Stimulated activated CD4-positive, alpha-beta T cell treated with anti-CD3 and anti-CD28 coated beads, Interleukin-4, amount 100 ng/mL, for 1 hour (primary cell): Measurements from ENCODE around the gene UMOD.
"Not testable (repeated sequence)": the region's sequence is repeated elsewhere in the genome, so short reads cannot be mapped to it uniquely, and the experiment has no call there.

ENCODE experiments used
- DNase-seq: peaks from one replicate; pipeline ENCODE4 v3.0.0-alpha.2; 2020

UMOD gene

GRCh38 chr16:20320178-20320577 is 32.3 kb downstream of the UMOD start:
- DNase-seq, result no peak

DNA sequence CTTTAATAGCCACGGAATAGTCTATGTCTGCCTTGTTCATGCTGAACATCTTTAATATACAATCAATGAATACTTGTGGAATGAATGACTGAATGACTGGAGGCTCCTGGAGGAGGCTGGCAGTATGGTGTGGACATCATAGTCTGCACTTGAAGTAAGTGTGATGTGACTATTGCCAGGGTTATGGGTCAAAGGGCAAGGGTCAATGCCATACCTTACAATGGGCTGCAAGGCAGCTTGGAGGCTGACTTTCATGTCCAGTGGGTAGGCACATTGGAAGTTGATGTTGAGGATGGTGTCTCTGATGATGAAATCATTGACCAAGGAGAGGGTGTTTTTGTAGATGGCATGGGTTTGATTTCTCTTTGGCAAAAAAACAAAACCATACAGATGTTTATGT is 33.1 kb downstream of the UMOD start:
- no peak for DNase-seq

DNA sequence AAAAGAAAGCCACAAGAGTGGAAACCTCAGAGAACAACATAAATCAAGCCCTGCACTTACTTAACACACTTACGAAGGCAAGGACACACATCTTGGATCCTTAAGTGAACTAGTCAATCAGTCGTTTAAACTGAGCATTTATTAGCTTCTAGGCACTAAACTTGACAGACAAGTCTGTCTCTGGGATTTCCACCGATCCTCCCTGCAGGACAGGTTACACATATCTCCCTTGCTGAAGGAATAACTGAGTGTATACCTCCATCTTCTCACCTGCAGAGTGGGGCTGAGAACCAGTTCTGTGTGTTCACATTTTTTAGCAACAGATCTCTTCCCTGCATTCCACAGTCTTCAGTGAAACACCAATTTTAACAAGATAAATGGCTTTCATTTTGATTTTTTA is 34.1 kb downstream of the UMOD start:
- no peak for DNase-seq

DNA sequence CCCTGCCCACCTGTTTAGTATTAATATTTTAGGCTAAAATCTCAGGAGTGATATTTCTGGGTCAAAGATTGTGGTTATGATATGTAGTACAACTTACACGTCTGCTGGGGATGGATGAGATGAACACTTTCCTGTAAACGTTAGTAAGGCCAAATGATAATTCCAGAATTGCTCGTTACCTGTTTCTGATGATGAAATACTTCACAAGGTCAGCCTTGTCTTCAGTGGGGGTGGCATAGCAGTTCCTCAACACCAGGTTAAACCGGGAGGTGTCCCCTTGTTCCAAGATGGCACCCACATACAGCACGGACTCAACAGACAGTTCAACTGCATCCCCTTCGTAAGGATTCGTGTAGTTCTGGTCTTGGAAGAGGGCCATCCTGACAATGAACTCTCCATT is 34.5 kb downstream of the UMOD start:
- DNase-seq, result no peak

DNA sequence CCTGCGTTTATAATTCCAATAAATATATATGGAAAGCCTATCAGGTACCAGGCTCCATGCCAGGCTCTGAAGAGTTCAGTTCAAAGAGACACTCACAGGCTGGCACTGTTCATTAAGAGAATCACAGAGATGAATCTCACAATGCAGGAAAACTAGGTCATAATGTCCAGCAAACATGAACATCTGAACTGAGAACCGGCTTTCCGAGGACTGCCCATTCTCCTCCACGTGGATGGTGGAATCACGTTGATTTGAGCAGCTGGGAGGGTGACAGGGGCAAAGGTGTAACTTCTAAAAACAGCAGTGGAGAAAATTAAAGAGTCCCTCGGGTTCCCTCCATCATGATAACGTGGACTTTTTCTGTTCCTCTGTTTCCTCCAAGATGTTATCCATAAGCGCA is 35.4 kb downstream of the UMOD start:
- no peak for DNase-seq

DNA sequence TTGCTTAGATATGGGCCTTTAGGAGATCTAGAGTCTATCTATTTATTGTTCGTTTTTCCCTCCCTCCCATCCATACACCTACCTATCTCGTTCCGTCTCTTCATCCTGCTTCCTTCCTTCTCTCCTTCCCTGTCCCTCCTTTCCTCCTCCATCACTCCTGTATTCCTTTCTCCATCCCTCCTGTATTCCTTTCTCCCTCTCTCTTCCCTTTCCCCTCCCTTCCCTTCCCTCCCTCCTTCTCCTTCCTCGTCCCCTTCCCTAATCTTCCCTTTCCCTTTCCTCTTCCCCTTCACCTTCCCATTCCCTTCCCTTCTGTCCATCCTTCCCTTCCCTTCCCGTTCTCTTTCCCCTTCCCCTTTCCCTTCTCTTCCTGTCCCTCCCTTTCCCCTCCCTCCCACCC is 35.8 kb downstream of the UMOD start:
- DNase-seq, result no peak

GRCh38 chr16:20315764-20316163 is 36.8 kb downstream of the UMOD start:
- no peak for DNase-seq

DNA sequence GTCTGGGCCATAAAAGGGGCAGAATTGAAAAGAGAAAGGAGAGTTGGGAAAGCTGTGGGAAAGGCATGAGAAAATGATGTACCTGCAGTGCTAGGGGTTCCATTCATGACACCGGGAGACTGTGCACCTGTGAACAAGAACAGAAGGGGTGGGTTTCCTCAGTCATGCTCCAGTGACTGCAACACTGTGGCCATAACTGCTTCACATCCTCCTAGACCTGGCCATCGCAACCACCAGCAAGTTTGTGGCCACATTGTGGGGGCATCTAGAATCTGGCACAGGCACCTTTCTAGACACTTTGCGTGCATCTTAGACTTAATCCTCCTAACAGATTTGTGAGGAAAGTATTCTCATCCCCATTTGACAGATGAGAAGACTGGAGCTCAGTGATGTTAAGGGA is 37.9 kb downstream of the UMOD start:
- DNase-seq, result no peak

DNA sequence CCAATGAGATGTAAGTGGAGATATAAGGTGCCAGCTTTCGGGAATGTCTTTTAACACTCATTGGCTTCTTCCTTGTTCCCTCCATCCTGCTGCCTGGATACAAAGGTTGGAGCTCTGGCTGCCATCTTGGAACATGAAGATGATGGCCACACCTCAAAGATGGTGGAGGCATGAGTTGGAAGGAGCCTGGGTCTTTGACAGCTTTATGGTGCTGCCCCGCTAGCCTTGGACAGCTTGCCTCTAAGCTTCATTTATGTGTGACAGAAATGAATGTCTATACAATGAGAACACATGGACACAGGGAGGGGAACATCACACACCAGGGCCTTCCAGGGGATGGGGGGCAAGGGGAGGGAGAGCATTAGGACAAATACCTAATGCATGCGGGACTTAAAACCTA is 38.8 kb downstream of the UMOD start:
- no peak for DNase-seq

- not testable (repeated sequence) for DNase-seq
Observed at GRCh38 chr16:20312536-20313095, 39.9 kb downstream of the UMOD start.

DNA sequence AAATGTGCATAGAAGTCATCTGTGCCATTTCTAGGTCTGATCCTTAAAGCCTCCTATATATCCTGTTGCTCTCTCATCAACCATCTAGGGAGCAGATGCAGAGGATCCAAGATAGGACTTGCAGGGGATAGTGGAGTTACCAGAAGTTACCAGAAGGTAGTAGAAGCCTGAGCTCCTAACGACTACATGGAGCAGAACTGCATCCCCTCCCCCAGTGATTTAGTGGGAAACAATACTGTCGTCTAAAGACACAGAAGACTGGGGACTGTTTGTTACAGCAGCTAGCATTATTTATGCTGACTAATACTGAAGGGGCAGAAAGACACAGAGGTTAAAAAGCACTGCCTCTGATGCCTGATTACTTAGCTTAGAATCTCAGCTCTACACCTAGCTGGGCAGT is 41.0 kb downstream of the UMOD start:
- no peak for DNase-seq

DNA sequence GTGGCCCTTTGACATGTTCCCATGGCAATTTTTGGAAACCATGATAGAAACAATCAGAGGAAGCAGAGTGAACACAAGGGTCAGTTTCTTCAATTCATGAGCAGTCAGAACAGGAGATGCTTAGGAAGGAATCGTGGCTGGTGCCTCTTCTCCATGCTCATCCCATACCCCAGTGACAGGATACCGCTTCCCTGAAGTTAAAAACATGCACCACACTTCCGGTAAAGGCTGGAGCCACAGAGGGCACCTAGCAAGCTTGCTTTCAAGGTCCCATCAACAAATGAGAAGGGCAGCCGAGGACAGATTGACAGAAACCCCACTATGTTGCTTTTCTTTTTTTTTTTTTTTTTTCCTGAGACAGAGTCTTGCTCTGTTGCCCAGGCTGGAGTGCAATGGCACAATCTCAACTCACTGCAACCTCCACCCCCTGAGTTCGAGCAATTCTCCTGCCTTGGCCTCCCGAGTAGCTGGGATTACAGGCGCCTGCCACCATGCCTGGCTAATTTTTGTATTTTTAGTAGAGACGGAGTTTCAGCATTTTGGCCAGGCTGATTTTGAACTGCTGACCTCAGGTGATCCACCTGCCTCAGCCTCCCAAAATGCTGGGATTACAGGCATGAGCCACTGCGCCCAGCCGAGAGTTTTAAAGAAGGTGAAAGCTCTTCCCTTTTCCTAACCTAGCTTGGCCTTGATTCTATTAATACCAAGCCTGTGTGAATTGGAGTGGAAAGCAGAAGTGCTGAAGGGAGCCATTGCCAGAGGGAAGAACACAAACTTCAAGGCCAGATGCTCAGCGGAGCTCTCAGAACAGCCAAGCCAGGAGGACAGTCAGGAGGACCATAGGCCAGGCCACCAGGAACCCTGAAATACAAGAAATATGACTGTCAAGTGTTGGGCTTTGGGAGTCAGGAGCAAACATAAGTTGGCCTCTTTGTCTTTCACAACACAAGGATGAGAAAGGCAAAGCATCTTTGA is 41.8 kb downstream of the UMOD start:
- no peak for DNase-seq

DNA sequence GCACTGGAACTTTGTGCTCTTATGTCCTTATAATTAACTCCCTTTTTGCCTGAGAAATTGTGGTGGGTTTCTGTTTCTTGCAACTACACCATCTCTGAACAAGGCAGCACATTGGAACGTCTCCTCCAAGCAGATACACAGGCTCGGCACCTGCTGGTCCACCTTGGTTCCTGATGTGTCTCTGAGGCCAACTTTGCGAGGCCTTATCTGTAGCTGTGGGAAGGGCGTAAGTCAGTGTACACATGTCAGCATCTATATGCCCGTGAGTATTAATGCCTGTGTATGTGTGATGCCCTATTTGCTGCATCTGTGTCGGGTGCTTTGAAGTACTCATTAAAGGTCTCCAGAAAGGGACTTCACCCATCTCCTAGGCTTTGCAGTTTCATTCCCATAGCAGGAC is 42.7 kb downstream of the UMOD start:
- DNase-seq, result no peak

- DNase-seq, result no peak
Observed at GRCh38 chr16:20308801-20309590, 43.5 kb downstream of the UMOD start.

DNA sequence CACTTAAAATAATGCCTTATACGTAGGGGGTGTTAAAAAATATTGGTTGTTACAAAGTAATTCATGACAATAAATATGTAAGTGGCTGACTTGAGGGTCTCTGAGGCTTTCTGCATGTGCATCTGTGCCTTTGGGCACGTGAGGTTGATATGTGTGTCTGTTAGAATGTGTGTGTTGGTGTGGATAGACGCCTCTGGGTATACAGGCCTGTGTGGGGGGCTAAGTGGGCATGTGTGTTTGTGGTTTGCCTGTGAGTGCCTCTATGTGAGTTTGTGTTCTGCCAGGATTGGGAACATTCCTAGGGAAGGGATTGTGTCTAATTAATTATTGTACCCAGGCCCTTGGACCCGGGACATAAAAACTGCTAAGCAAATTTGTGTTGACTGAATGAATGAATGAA is 44.2 kb downstream of the UMOD start:
- DNase-seq, result no peak

- DNase-seq, result no peak
Observed at GRCh38 chr16:20307791-20308190, 44.7 kb downstream of the UMOD start.

GRCh38 chr16:20307240-20307671 is 45.3 kb downstream of the UMOD start:
- no peak for DNase-seq

DNA sequence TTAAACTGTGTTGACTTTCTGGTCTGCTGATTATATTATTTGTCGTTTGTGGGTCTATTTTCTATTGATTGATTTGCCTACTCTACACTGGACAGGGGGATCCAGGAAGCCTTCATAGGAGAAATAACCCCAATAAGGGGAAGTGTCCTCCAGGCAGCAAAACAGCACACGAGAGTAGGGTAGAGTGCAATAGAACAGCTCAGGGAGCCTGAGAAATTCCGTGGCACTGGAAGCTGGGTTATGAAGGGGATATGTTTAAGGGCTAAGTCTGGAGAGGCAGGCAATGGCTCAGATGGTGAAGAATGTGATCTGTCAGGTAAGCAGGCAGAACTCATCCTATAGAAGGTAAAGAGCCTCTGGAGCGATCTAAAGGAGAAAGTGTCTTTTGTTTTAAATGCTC is 46.1 kb downstream of the UMOD start:
- no peak for DNase-seq

- DNase-seq, result no peak
Observed at GRCh38 chr16:20303012-20303411, 49.5 kb downstream of the UMOD start.

DNA sequence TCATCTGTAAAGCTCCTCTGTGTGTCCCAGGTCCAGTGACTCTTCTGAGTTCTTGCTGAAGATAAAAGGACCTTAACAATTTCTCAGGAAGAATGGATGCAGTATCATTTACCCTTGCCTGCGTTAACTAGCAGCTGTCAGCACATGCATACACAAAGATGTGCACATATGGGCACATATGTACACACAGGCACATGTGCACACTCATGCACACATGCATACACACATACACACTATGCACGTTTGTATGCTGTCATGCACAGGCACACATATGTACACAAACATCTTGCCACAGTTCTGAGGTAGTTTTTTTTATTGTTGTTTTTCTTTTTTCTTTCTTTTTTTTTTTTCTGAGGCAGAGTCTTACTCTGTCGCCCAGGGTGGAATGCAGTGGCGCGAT is 50.1 kb downstream of the UMOD start:
- no peak for DNase-seq

DNA sequence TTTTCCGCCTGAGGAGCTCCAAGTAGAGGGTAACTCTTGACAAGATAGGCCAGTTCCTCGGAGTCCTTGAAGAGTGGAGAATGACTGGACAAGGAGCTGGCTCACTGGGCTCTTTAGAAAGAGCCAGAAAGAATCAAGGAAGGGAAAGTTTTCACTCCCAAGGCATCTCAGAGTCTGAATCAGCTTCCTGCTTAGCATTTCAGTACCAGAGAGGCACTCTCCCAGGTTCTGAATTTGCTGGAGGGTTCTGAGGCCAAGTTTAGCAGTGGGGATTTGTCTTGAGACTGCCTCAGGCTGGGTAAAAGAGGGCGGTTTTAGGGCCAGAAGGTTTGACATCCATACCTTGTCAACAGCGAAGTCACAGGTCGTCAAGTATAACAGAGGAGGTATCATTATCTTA is 50.7 kb downstream of the UMOD start:
- DNase-seq, result no peak

DNA sequence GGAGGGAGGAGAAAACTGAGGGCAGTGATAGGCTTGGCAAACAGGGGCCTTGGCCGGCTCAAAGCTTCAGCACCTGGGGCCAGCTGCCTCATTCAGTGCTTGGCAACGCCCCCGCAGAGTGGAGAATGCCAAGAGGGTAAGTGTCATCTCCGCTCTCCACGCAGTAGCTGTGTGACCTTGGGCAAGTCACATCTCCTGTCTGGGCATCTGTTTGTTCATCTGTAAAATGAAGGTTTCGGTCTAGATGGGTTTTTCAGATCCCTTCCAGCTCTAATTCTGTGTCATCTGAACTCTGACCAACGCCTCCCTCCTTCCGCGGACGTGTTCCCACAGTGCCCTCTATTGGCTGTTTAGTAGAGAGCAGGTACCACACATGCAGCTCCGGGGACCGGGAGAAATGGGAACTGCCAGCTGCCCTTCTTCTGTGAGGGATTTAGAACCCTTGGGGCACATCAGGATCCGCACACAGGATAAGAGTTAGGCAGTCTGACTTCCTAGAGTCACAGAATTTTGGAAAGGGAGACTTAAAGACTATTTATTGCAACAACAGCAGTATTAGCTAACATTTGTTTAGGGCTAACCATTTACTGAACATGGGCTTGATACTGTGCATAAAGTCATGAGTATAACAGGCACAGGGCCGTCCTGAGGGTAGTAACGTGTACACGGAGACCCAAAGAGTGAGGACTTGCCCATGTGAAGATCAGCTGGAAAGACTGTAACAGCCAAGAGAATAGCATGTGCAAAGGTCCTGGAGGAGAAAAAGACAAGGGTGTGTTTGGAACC is 52.0 kb downstream of the UMOD start:
- peak; percentile 6 for DNase-seq

GRCh38 chr16:20298452-20298851 is 54.1 kb downstream of the UMOD start:
- DNase-seq, result no peak
